ENCODE results near the gene INPPL1.

INPPL1 gene

GRCh38 chr11:72280037-72280436, 55.5 kb downstream of the INPPL1 start:
- DNase-seq (ENCODE audit: low read depth in 1 of 2, low spot score in 1 of 2): no peak

DNA sequence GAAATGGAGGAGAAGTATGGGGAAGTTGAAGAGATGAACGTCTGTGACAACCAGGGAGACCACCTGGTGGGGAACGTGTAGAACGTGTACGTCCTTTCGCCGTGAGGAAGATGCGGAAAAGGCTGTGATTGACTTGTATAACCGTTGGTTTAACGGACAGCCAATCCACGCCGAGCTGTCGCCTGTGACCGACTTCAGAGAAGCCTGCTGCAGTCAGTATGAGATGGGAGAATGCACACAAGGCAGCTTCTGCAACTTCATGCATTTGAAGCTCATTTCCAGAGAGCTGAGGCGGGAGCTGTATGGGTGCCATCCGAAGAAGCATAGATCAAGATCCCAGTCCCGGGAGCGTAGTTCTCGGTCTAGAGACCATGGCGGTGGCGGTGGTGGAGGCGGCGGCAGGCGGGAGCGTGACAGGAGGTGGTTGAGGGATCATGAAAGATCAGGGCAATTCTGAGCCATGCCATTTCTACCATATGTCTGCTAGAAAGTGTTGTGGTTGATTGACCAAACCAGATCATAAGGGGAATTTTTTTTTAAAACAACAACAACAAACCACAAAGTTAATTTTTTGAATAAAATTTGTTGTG, 56.3 kb downstream of the INPPL1 start:
- no peak for DNase-seq (ENCODE audit: low read depth in 1 of 2, low spot score in 1 of 2)

GRCh38 chr11:72283947-72284346, 59.4 kb downstream of the INPPL1 start:
- DNase-seq (ENCODE audit: low read depth in 1 of 2, low spot score in 1 of 2): no peak

- DNase-seq (ENCODE audit: low read depth in 1 of 2, low spot score in 1 of 2): no peak
These were observed 62.7 kb downstream of the INPPL1 start for GRCh38 chr11:72287293-72287692.
